ENCODE measurements around the gene S100A12. TPM values are rescaled to one million over a fixed set of nuclear protein-coding genes. Genes with fewer than 3 reads are reported as not detected.

S100A12 gene
- total and polyA plus RNA-seq, 2 experiments from 2014 or later: not detected

GRCh38 chr1:153384958-153385580, 9.6 kb upstream of the S100A12 start:
- no peaks in the 10 kb centered on the region for H3K36me3 ChIP-seq
- H3K4me1 ChIP-seq (ENCODE audit: low read depth): no peaks in the 10 kb centered on the region
- H3K27me3 ChIP-seq: no peaks in the 10 kb centered on the region
- no peak for TF ChIP-seq CTCF (IDR thresholded peaks at IDR 0.05; ENCODE audit: low read depth, low read length)
- no peak for DNase-seq (ENCODE audit: low read depth in 1 of 2, low spot score in 1 of 2)
- no peak overlapping the region for H3K27ac ChIP-seq
- no peak overlapping the region for H3K4me3 ChIP-seq
- H3K9me3 ChIP-seq (ENCODE audit: low read depth): no peaks in the 10 kb centered on the region

- no peak for DNase-seq (ENCODE audit: low read depth in 1 of 2, low spot score in 1 of 2)
These were observed 5.3 kb upstream of the S100A12 start for GRCh38 chr1:153380711-153381110.

GRCh38 chr1:153379591-153379990, 4.2 kb upstream of the S100A12 start:
- Histone ChIP-seq H3K36me3 (no peaks in the 10 kb centered on the region), H3K27ac (no peak overlapping the region), H3K4me1 (ENCODE audit: low read depth) (no peaks in the 10 kb centered on the region), H3K9me3 (ENCODE audit: low read depth) (no peaks in the 10 kb centered on the region), H3K4me3 (no peak overlapping the region), H3K27me3 (peaks cover 2% of the 10 kb centered on the region)
- DNase-seq (ENCODE audit: low read depth in 1 of 2, low spot score in 1 of 2): no peak
- TF ChIP-seq CTCF (IDR thresholded peaks at IDR 0.05; ENCODE audit: low read depth, low read length): no peak

More at GRCh38 chr1:153380711-153381110, 5.3 kb upstream of the S100A12 start:
- H3K4me3 ChIP-seq: no peak overlapping the region
- no peaks in the 10 kb centered on the region for H3K36me3 ChIP-seq
- no peaks in the 10 kb centered on the region for H3K4me1 ChIP-seq (ENCODE audit: low read depth)
- H3K27me3 ChIP-seq: no peaks in the 10 kb centered on the region
- TF ChIP-seq CTCF (IDR thresholded peaks at IDR 0.05; ENCODE audit: low read depth, low read length): no peak
- no peaks in the 10 kb centered on the region for H3K9me3 ChIP-seq (ENCODE audit: low read depth)
- no peak overlapping the region for H3K27ac ChIP-seq

GRCh38 chr1:153374071-153374470, 1.4 kb downstream of the S100A12 start:
- no peaks in the 10 kb centered on the region for H3K36me3 ChIP-seq
- H3K4me3 ChIP-seq: no peak overlapping the region
- no peak for DNase-seq (ENCODE audit: low read depth in 1 of 2, low spot score in 1 of 2)
- H3K27ac ChIP-seq: no peak overlapping the region
- no peak for TF ChIP-seq CTCF (IDR thresholded peaks at IDR 0.05; ENCODE audit: low read depth, low read length)
- peaks cover 2% of the 10 kb centered on the region for H3K27me3 ChIP-seq
- H3K9me3 ChIP-seq (ENCODE audit: low read depth): no peaks in the 10 kb centered on the region
- no peaks in the 10 kb centered on the region for H3K4me1 ChIP-seq (ENCODE audit: low read depth)

GRCh38 chr1:153372571-153372970, 2.9 kb downstream of the S100A12 start:
- no peak for TF ChIP-seq CTCF (IDR thresholded peaks at IDR 0.05; ENCODE audit: low read depth, low read length)
- no peak for DNase-seq (ENCODE audit: low read depth in 1 of 2, low spot score in 1 of 2)
- no peak overlapping the region for H3K27ac ChIP-seq
- no peaks in the 10 kb centered on the region for H3K9me3 ChIP-seq (ENCODE audit: low read depth)
- H3K36me3 ChIP-seq: no peaks in the 10 kb centered on the region
- peaks cover 6% of the 10 kb centered on the region for H3K4me1 ChIP-seq (ENCODE audit: low read depth)
- peaks cover 2% of the 10 kb centered on the region for H3K27me3 ChIP-seq
- no peak overlapping the region for H3K4me3 ChIP-seq

Measured in cardiac muscle cell (in vitro differentiated cells and primary cell).